Thoracic aorta (tissue), 2 donors: Measurements from ENCODE around the gene PNMA8A. TPM values are rescaled to one million over a fixed set of nuclear protein-coding genes. Genes with fewer than 3 reads are reported as not detected.

Source experiments
- ATAC-seq: fragments of 150-250 bp; one replicate; pipeline ENCODE4 v1.8.0; 2017; ENCODE audit warnings: low read depth; ENCODE audit not compliant: insufficient number of reproducible peaks, low FRiP score
- DNase-seq: peaks from one replicate; pipeline ENCODE4 v3.0.0-alpha.2; 2020; ENCODE audit warnings: low spot score
- H3K27ac ChIP-seq, 2 donors: fragments of 200-600 bp; sonication (generic); 1 replicate in 1 of 2; 2 replicates in 1 of 2; pipeline ENCODE4 v1.5.1; 2016; ENCODE audit warnings: mild to moderate bottlenecking in 2 of 2, moderate library complexity in 2 of 2
- H3K27me3 ChIP-seq: fragments of 200-600 bp; sonication (generic); replicated peaks from 2 replicates; pipeline ENCODE4 v1.6.0; 2016; ENCODE audit warnings: mild to moderate bottlenecking; ENCODE audit not compliant: insufficient read depth
- H3K36me3 ChIP-seq: fragments of 200-600 bp; sonication (generic); one replicate; pipeline ENCODE4 v1.5.1; 2016
- H3K4me1 ChIP-seq, 2 donors: fragments of 200-600 bp; sonication (generic); 1 replicate in 1 of 2; 2 replicates in 1 of 2; pipeline versions ENCODE4 v1.5.1 to v1.6.0; 2016; ENCODE audit warnings: low read depth in 2 of 2, mild to moderate bottlenecking in 1 of 2; ENCODE audit not compliant: control insufficient read depth in 1 of 2
- H3K4me3 ChIP-seq: fragments of 200-600 bp; sonication (generic); 2 replicates; pipeline ENCODE4 v1.5.1; 2016; ENCODE audit warnings: mild to moderate bottlenecking
- H3K9me3 ChIP-seq: fragments of 200-600 bp; sonication (generic); 2 replicates; pipeline ENCODE4 v1.5.1; 2016
- total RNA-seq, 2 donors: library from RNA; depleted of rRNA; stranded (reverse); fragments of >200 nt; gene quantifications; one replicate each; pipeline versions ENCODE4 v1.1.0 to v1.2.3, GENCODE V29; 2016
- TF ChIP-seq, protein P1 (sequence below): fragments of 200-600 bp; sonication (generic); IDR thresholded peaks from one replicate; pipeline ENCODE4 v1.5.1; 2019; ENCODE audit warnings: antibody characterized with exemption

Gene PNMA8A
- total RNA-seq, 2 donors from 2014 or later, result 5.1 to 14.6 TPM

DNA sequence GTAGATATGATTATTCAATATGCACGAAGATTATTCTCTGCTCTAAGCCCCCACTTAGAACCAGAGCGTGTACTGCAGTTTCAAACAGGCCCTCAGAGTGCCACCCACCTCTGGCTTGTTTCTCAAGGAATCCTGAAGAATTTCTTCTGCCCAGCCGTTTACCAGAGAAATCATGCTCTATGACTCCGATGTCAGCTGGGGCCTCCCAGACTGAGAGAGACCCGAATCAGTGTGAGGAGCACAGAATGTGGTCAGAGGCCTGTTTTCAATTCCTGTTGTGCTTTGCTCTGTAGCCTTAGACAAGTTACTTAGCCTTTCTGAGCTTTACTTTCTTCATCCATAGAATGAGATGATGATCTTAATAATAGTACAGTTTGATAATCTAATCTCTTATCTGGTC is 48.2 kb downstream of the PNMA8A start:
- H3K36me3 ChIP-seq, result no peaks in the 10 kb centered on the region
- no peaks in the 10 kb centered on the region for H3K27me3 ChIP-seq
- H3K4me1 ChIP-seq, result peaks cover 2 to 19% of the 10 kb centered on the region in 2 donors
- TF ChIP-seq, protein P1, sequence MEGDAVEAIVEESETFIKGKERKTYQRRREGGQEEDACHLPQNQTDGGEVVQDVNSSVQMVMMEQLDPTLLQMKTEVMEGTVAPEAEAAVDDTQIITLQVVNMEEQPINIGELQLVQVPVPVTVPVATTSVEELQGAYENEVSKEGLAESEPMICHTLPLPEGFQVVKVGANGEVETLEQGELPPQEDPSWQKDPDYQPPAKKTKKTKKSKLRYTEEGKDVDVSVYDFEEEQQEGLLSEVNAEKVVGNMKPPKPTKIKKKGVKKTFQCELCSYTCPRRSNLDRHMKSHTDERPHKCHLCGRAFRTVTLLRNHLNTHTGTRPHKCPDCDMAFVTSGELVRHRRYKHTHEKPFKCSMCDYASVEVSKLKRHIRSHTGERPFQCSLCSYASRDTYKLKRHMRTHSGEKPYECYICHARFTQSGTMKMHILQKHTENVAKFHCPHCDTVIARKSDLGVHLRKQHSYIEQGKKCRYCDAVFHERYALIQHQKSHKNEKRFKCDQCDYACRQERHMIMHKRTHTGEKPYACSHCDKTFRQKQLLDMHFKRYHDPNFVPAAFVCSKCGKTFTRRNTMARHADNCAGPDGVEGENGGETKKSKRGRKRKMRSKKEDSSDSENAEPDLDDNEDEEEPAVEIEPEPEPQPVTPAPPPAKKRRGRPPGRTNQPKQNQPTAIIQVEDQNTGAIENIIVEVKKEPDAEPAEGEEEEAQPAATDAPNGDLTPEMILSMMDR, result no peak
- DNase-seq (no peak), ATAC-seq (no peak)
- H3K4me3 ChIP-seq, result no peak overlapping the region
- no peaks in the 10 kb centered on the region for H3K9me3 ChIP-seq
- no peak overlapping the region for H3K27ac ChIP-seq

- no peak overlapping the region for H3K4me3 ChIP-seq
- no peak overlapping the region for H3K27ac ChIP-seq
- DNase-seq, result no peak
- no peaks in the 10 kb centered on the region for H3K36me3 ChIP-seq
- TF ChIP-seq, protein P1, result no peak
- no peak for ATAC-seq
- H3K4me1 ChIP-seq, result peaks cover 0 to 13% of the 10 kb centered on the region in 2 donors
- no peaks in the 10 kb centered on the region for H3K9me3 ChIP-seq
- no peaks in the 10 kb centered on the region for H3K27me3 ChIP-seq
These were observed 49.0 kb downstream of the PNMA8A start for GRCh38 chr19:46422344-46422743.

GRCh38 chr19:46420056-46420455 is 51.3 kb downstream of the PNMA8A start:
- no peaks in the 10 kb centered on the region for H3K36me3 ChIP-seq
- no peak overlapping the region for H3K4me3 ChIP-seq
- peaks cover 5 to 12% of the 10 kb centered on the region in 2 donors for H3K4me1 ChIP-seq
- H3K27ac ChIP-seq, result peak overlapping the region; percentile 1 to 17
- TF ChIP-seq, protein P1, result no peak
- H3K9me3 ChIP-seq, result no peaks in the 10 kb centered on the region
- DNase-seq (no peak), ATAC-seq (no peak)
- H3K27me3 ChIP-seq, result no peaks in the 10 kb centered on the region

Other genes starting within 250 kb of the PNMA8A start
- gene IGFL1, start 241.8 kb downstream of the PNMA8A start, total RNA-seq, result not detected
- 100 to 1,000 TPM in 1 of 2 donors, 10 to 100 TPM in 1; 85.6 to 189 TPM for gene HIF3A, start 174.5 kb downstream of the PNMA8A start, total RNA-seq
- gene PPP5C, start 124.5 kb downstream of the PNMA8A start, total RNA-seq, result 100 to 1,000 TPM in 1 of 2 donors, 10 to 100 TPM in 1; 60.6 to 107 TPM
- gene CCDC8, start 58.0 kb downstream of the PNMA8A start, total RNA-seq, result 10 to 100 TPM; 22.6 to 23.0 TPM
- 1 to 10 TPM; 1.2 to 5.2 TPM for gene PNMA8C, start 42.6 kb downstream of the PNMA8A start, total RNA-seq
- gene PNMA8B, start 24.3 kb upstream of the PNMA8A start, total RNA-seq, result 1 to 10 TPM; 4.4 to 4.9 TPM
- gene CALM3, start 129.8 kb upstream of the PNMA8A start, total RNA-seq, result 100 to 1,000 TPM; 181 to 202 TPM
- 100 to 1,000 TPM; 106 to 207 TPM for gene PTGIR, start 153.5 kb upstream of the PNMA8A start, total RNA-seq
- not detected for gene GNG8, start 164.6 kb upstream of the PNMA8A start, total RNA-seq
- 100 to 1,000 TPM; 118 to 138 TPM for gene DACT3, start 189.6 kb upstream of the PNMA8A start, total RNA-seq
- 10 to 100 TPM; 21.4 to 53.6 TPM for gene PRKD2, start 245.6 kb upstream of the PNMA8A start, total RNA-seq